Heart right ventricle (tissue), 16 donors: ENCODE results near the gene PKP1. TPM values are rescaled to one million over a fixed set of nuclear protein-coding genes. Genes with fewer than 3 reads are reported as not detected.

Source experiments
- ATAC-seq, 8 donors: fragments of 200-7000 bp; cut with Tn5 transposase; one replicate each; pipeline ENCODE4 v1.9.1; 2020; ENCODE audit warnings: mild to moderate bottlenecking in 8 of 8, moderate library complexity in 8 of 8, moderate number of reproducible peaks in 1 of 8
- DNase-seq, 2 donors: peaks; one replicate each; pipeline ENCODE4 v3.0.0-alpha.2; 2020
- H3K27ac ChIP-seq, 10 donors: fragments of 200-600 bp; sonication (generic) in 2 of 10; one replicate each; pipeline versions ENCODE4 v1.5.0 to v1.8.0; 2020 to 2022; ENCODE audit warnings: mild to moderate bottlenecking in 3 of 10
- H3K27me3 ChIP-seq, 7 donors: fragments of 200-600 bp; one replicate each; pipeline ENCODE4 v1.8.0; 2021 to 2022; ENCODE audit warnings: mild to moderate bottlenecking in 2 of 7
- H3K36me3 ChIP-seq, 9 donors: fragments of 200-600 bp; sonication (generic) in 1 of 9; one replicate each; pipeline versions ENCODE4 v1.5.0 to v1.8.0; 2020 to 2022; ENCODE audit warnings: mild to moderate bottlenecking in 2 of 9
- H3K4me1 ChIP-seq, 9 donors: fragments of 200-600 bp; sonication (generic) in 1 of 9; one replicate each; pipeline versions ENCODE4 v1.5.0 to v1.8.0; 2020 to 2022; ENCODE audit warnings: mild to moderate bottlenecking in 4 of 9
- H3K4me3 ChIP-seq, 10 donors: fragments of 200-600 bp; sonication (generic) in 2 of 10; one replicate each; pipeline versions ENCODE4 v1.5.0 to v1.8.0; 2020 to 2022; ENCODE audit warnings: mild to moderate bottlenecking in 7 of 10, moderate library complexity in 2 of 10
- H3K9me3 ChIP-seq, 11 donors: fragments of 200-600 bp in 10 of 11; sonication (generic) in 2 of 11; one replicate each; pipeline versions ENCODE4 v1.5.0 to v1.8.0; 2013 to 2022; ENCODE audit warnings: mild to moderate bottlenecking in 2 of 11, control low read depth in 1 of 11, moderate library complexity in 1 of 11
- WGBS, 2 donors: extraction: QIAGEN DNeasy Blood & Tissue Kit; methylation state at CpG; one replicate each; pipeline ENCODE4 v1.1.7; 2013; ENCODE audit warnings: inconsistent platforms in 1 of 2; 5-methylcytosine and 5-hydroxymethylcytosine counted together
- intact Hi-C, 10 donors: fragments of 100-400 bp; cut with DNase I; formaldehyde crosslinking; loops; one replicate each; pipeline versions ENCODE4 v1.11.1 to v1.14.2; 2022
- polyA plus RNA-seq, 2 donors: library from polyadenylated mRNA; stranded (reverse); fragments of 200-250 nt; gene quantifications; one replicate each; pipeline ENCODE4 v1.2.3, GENCODE V29; 2013
- total RNA-seq, 10 donors: library from RNA; stranded (reverse); fragmentation: NEBNext Ultra II Directional in 3 of 10; extraction: Animal tissue kit (Norgen Biotek cat#: 25700) in 3 of 10; gene quantifications; one replicate each; pipeline versions ENCODE4 v1.2.1 to v1.2.4, GENCODE V29; 2021 to 2023
- TF ChIP-seq, protein P1 (sequence below), 9 donors: fragments of 200-600 bp; sonication (generic) in 2 of 9; IDR thresholded peaks; one replicate each; pipeline versions ENCODE4 v1.5.0 to v1.8.0; 2021 to 2022; ENCODE audit warnings: antibody characterized with exemption in 9 of 9, mild to moderate bottlenecking in 5 of 9, moderate library complexity in 1 of 9
- donor health status: Arrhythmogenic right ventricular cardiomyopathy.
- donor health status: ischemic (EF 13 %, LVEDD 7.1; RV severe dilation, severe dysfunction).
- donor health status: healthy with polysubstance abuse.
- donor health status: DM: no; HTN: yes; CAD: no.
- donor health status: DM: no; HTN: no; CAD: no.
- donor health status: ischemic (EF 25% LVEDD 6.9; RV normal size, moderate dysfunction).
- donor health status: ischemic (EF 25% LVEDD 5.7; RV mildly dilated, moderate dysfunction).
- donor health status: healthy.
- donor health status: DM: yes; HTN: yes; CAD: no.
- donor health status: Ischemic cardiomyopathy.
- donor health status: ischemic (EF 35%, LVEDD 5.7; RV mildly dilated, moderate dysfunction).
- donor health status: nonischemic (EF 11% LVEDD 7.7; RV severe dilation, severe dysfunction).
- donor health status: DM: yes; HTN: yes; CAD: no.
- donor health status: PGD.
- donor health status: ischemic (EF 29% LVEDD 5.4; RV normal size, mild dysfunction).
- donor health status: nonischemic (EF 23%, LVEDD 6.1; RV moderate dilation, normal function).

Gene PKP1
- total and polyA plus RNA-seq, 12 donors = 0.05 to 1.2 (median 0.33) TPM

DNA sequence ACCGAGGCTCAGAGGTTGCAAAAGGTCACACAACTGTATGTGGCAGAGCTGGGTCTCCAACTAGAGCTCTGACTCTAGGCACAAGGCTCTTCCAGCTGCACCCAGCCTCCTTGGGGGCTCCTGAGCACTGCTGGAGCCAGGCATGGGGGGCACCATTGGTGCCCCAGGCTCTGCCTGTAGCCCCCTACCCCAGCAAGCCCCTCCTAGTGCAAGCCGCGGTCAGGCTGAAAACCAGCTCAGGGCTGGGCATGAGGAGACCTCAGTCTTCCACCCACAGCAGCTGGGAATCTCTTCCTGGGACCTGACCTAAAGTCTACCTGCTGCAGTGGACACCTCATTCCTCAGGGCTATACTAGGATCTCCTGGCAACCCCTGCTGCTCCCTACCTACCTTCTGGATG is 79.6 kb downstream of the PKP1 start:
- Histone ChIP-seq H3K27me3 (no peaks in the 10 kb centered on the region), H3K36me3 (peaks cover 0 to 89% (median 22%) of the 10 kb centered on the region in 9 donors), H3K27ac (peak overlapping the region in 5 of 10 donors; percentile 9 to 68 (median 19)), H3K4me1 (peaks cover 0 to 36% (median 5%) of the 10 kb centered on the region in 9 donors), H3K9me3 (no peaks in the 10 kb centered on the region), H3K4me3 (no peak overlapping the region)
- TF ChIP-seq, protein P1, sequence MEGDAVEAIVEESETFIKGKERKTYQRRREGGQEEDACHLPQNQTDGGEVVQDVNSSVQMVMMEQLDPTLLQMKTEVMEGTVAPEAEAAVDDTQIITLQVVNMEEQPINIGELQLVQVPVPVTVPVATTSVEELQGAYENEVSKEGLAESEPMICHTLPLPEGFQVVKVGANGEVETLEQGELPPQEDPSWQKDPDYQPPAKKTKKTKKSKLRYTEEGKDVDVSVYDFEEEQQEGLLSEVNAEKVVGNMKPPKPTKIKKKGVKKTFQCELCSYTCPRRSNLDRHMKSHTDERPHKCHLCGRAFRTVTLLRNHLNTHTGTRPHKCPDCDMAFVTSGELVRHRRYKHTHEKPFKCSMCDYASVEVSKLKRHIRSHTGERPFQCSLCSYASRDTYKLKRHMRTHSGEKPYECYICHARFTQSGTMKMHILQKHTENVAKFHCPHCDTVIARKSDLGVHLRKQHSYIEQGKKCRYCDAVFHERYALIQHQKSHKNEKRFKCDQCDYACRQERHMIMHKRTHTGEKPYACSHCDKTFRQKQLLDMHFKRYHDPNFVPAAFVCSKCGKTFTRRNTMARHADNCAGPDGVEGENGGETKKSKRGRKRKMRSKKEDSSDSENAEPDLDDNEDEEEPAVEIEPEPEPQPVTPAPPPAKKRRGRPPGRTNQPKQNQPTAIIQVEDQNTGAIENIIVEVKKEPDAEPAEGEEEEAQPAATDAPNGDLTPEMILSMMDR (IDR thresholded peaks at IDR 0.05) = no peak
- WGBS, 2 donors = 80 to 90% methylated on average over 3 of the region's 3 CpGs
- no peak for ATAC-seq
- no peak for DNase-seq
- intact Hi-C loops = loop anchor here in 5 of 10 donors (2.0 to 5.0 kb wide), 2 partner anchors 106 to 111 kb away; no protein-coding TSS in a partner anchor

DNA sequence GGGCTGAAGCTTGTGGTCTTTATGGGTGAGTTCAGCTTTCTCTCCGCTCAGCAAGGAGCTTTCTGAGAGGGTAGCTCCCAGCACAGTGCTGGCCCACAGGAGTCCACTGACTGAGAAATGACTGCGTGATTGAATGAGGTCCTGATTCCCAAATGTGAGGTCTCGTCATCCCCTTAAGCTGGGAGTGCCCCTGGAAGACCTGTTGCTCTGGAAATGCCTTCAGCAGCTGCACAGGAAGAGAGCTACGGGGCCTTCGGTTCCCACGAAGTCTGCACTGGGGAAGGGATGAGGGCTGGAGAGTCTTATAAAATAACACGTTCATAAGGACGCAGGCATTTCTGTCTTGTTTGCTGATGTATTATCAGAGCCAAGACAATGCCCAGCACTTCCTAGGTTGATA is 80.2 kb downstream of the PKP1 start:
- DNase-seq (no peak), ATAC-seq (no peak)
- Histone ChIP-seq H3K4me3 (no peak overlapping the region), H3K36me3 (peaks cover 0 to 95% (median 27%) of the 10 kb centered on the region in 9 donors), H3K9me3 (no peaks in the 10 kb centered on the region), H3K27ac (peak overlapping the region in 6 of 10 donors; percentile 9 to 68 (median 18)), H3K27me3 (no peaks in the 10 kb centered on the region), H3K4me1 (peaks cover 0 to 42% (median 6%) of the 10 kb centered on the region in 9 donors)
- intact Hi-C loops = loop anchor here in 5 of 10 donors (2.0 to 5.0 kb wide), 2 partner anchors 107 to 111 kb away; no protein-coding TSS in a partner anchor
- TF ChIP-seq, protein P1 (IDR thresholded peaks at IDR 0.05) = no peak
- WGBS, 2 donors = 37 to 46% methylated on average over 8 of the region's 8 CpGs

DNA sequence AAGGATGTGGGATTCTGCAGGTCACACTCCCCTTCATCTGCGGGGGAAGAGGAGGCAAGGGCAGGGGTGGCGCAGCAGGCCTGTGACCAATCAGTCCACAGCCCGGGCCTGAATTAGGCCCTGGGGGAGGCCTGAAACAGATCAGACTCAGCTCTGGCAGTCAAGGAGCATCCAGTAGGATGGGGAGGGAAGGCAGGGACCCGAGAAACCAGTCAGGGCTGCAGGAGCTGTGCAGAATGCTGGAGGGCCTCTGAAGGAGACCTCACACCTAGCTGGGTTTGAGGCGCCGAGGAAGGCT is 81.5 kb downstream of the PKP1 start:
- no peak for ATAC-seq
- WGBS, 2 donors = 67 to 71% methylated on average over 6 of the region's 6 CpGs
- Histone ChIP-seq H3K27me3 (no peaks in the 10 kb centered on the region), H3K4me1 (peaks cover 0 to 49% (median 16%) of the 10 kb centered on the region in 9 donors), H3K27ac (peak overlapping the region in 2 of 10 donors; percentile 26 to 68), H3K36me3 (peaks cover 0 to 96% (median 26%) of the 10 kb centered on the region in 9 donors), H3K9me3 (no peaks in the 10 kb centered on the region), H3K4me3 (no peak overlapping the region)
- intact Hi-C loops = loop anchor here in 4 of 10 donors (5.0 kb wide), 1 partner anchor 112 kb away; no protein-coding TSS in a partner anchor
- TF ChIP-seq, protein P1 (IDR thresholded peaks at IDR 0.05) = no peak
- no peak for DNase-seq

DNA sequence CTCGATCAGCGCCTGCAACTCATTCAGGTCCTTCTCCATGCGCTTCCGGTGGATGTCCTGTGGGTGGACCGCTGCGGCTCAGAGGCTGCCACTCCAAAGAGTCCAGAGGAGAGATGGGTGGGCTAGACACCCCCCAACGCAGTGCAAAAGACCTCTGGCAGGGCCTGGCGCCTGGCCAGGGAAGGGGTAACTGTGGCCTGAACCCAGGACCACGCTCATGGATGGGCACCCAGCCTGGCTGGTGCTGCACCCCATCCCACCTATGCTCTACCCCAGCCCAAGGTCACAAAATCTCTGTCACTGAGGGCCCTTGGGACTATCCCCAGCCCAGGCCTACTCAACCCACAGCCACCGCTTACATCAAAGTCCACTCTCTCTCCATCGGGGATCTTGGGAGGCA is 81.9 kb downstream of the PKP1 start:
- peak overlapping the region in 5 of 10 donors; percentile 11 to 68 (median 26) for H3K27ac ChIP-seq
- TF ChIP-seq, protein P1 (IDR thresholded peaks at IDR 0.05) = no peak
- H3K4me1 ChIP-seq = peaks cover 2 to 54% (median 20%) of the 10 kb centered on the region in 9 donors
- H3K36me3 ChIP-seq = peaks cover 0 to 96% (median 23%) of the 10 kb centered on the region in 9 donors
- intact Hi-C loops = no loop called here
- DNase-seq (no peak), ATAC-seq (peak in 3 of 8 donors; percentile 1 to 6 (median 1))
- no peaks in the 10 kb centered on the region for H3K9me3 ChIP-seq
- 62 to 75% methylated on average over 11 of the region's 11 CpGs for WGBS, 2 donors
- no peak overlapping the region for H3K4me3 ChIP-seq
- H3K27me3 ChIP-seq = no peaks in the 10 kb centered on the region
